Measurements from ENCODE around the gene OR10H2. TPM values are rescaled to one million over a fixed set of nuclear protein-coding genes. Genes with fewer than 3 reads are reported as not detected.

OR10H2 gene
- total RNA-seq, 1 experiment from 2014 or later, result not detected

GRCh38 chr19:15683411-15683810 lies 44.4 kb upstream of the OR10H2 start:
- CTCF ChIA-PET, result no interaction called here
- Mint-ChIP-seq H3K27ac (ENCODE audit: low read depth, unreplicated experiment) (no peak overlapping the region), H3K9me3 (ENCODE audit: unreplicated experiment) (peaks cover 38% of the 10 kb centered on the region), H3K4me1 (ENCODE audit: insufficient read depth, unreplicated experiment) (no peaks in the 10 kb centered on the region), H3K4me3 (ENCODE audit: unreplicated experiment) (no peak overlapping the region), H3K36me3 (ENCODE audit: insufficient read depth, unreplicated experiment) (no peaks in the 10 kb centered on the region), H3K27me3 (ENCODE audit: insufficient read depth, unreplicated experiment) (no peaks in the 10 kb centered on the region)
- no peak for TF ChIP-seq CTCF (IDR thresholded peaks at IDR 0.05; ENCODE audit: unreplicated experiment)
- BruUV-seq (replicated peaks), result no TSS peak
- DNase-seq (ENCODE audit: unreplicated experiment), result no peak
- intact Hi-C loops (cut with micrococcal nuclease), result no loop called here
- POLR2A ChIA-PET, result no interaction called here

- TF ChIP-seq CTCF (IDR thresholded peaks at IDR 0.05; ENCODE audit: unreplicated experiment), result no peak
- no peaks in the 10 kb centered on the region for H3K27me3 Mint-ChIP-seq (ENCODE audit: insufficient read depth, unreplicated experiment)
- peaks cover 38% of the 10 kb centered on the region for H3K9me3 Mint-ChIP-seq (ENCODE audit: unreplicated experiment)
- H3K4me1 Mint-ChIP-seq (ENCODE audit: insufficient read depth, unreplicated experiment), result no peaks in the 10 kb centered on the region
- no TSS peak for BruUV-seq (replicated peaks)
- no peak overlapping the region for H3K4me3 Mint-ChIP-seq (ENCODE audit: unreplicated experiment)
- ChIA-PET CTCF (no interaction called here), POLR2A (no interaction called here)
- intact Hi-C loops (cut with micrococcal nuclease), result no loop called here
- peak; percentile 15 for DNase-seq (ENCODE audit: unreplicated experiment)
- no peaks in the 10 kb centered on the region for H3K36me3 Mint-ChIP-seq (ENCODE audit: insufficient read depth, unreplicated experiment)
- H3K27ac Mint-ChIP-seq (ENCODE audit: low read depth, unreplicated experiment), result no peak overlapping the region
These were observed 43.0 kb upstream of the OR10H2 start for GRCh38 chr19:15684828-15685227.

- BruUV-seq (replicated peaks), result no TSS peak
- CTCF ChIA-PET, result no interaction called here
- Mint-ChIP-seq H3K4me1 (ENCODE audit: insufficient read depth, unreplicated experiment) (no peaks in the 10 kb centered on the region), H3K27me3 (ENCODE audit: insufficient read depth, unreplicated experiment) (no peaks in the 10 kb centered on the region), H3K4me3 (ENCODE audit: unreplicated experiment) (no peak overlapping the region), H3K9me3 (ENCODE audit: unreplicated experiment) (peaks cover 15% of the 10 kb centered on the region), H3K36me3 (ENCODE audit: insufficient read depth, unreplicated experiment) (no peaks in the 10 kb centered on the region), H3K27ac (ENCODE audit: low read depth, unreplicated experiment) (no peak overlapping the region)
- intact Hi-C loops (cut with micrococcal nuclease), result no loop called here
- DNase-seq (ENCODE audit: unreplicated experiment), result no peak
- POLR2A ChIA-PET, result no interaction called here
- TF ChIP-seq CTCF (IDR thresholded peaks at IDR 0.05; ENCODE audit: unreplicated experiment), result no peak
These were observed 31.1 kb upstream of the OR10H2 start for GRCh38 chr19:15696654-15697194.

GRCh38 chr19:15701757-15702533 lies 25.9 kb upstream of the OR10H2 start:
- H3K4me3 Mint-ChIP-seq (ENCODE audit: unreplicated experiment), result no peak overlapping the region
- no TSS peak for BruUV-seq (replicated peaks)
- POLR2A ChIA-PET, result no interaction called here
- no peak overlapping the region for H3K27ac Mint-ChIP-seq (ENCODE audit: low read depth, unreplicated experiment)
- no peaks in the 10 kb centered on the region for H3K27me3 Mint-ChIP-seq (ENCODE audit: insufficient read depth, unreplicated experiment)
- CTCF ChIA-PET, result interaction anchor here (0.6 kb wide), 1 partner anchor 482 kb away, joined by 3 read pairs; no protein-coding TSS in a partner anchor
- peaks cover 14% of the 10 kb centered on the region for H3K9me3 Mint-ChIP-seq (ENCODE audit: unreplicated experiment)
- intact Hi-C loops (cut with micrococcal nuclease), result no loop called here
- no peaks in the 10 kb centered on the region for H3K4me1 Mint-ChIP-seq (ENCODE audit: insufficient read depth, unreplicated experiment)
- TF ChIP-seq CTCF (IDR thresholded peaks at IDR 0.05; ENCODE audit: unreplicated experiment), result no peak
- H3K36me3 Mint-ChIP-seq (ENCODE audit: insufficient read depth, unreplicated experiment), result no peaks in the 10 kb centered on the region
- DNase-seq (ENCODE audit: unreplicated experiment), result peak; percentile 5

All from MCF 10A (cell line).